ENCODE results near the gene TMEM184B.
"Not testable (repeated sequence)": the region's sequence is repeated elsewhere in the genome, so short reads cannot be mapped to it uniquely, and the experiment has no call there.

TMEM184B gene

GRCh38 chr22:38177926-38178604, 94.7 kb downstream of the TMEM184B start:
- Mint-ChIP-seq H3K36me3 (peaks cover 12% of the 10 kb centered on the region), H3K27ac (peak overlapping the region; percentile 49), H3K4me1 (peaks cover 86% of the 10 kb centered on the region), H3K9me3 (no peaks in the 10 kb centered on the region), H3K4me3 (no peak overlapping the region), H3K27me3 (no peaks in the 10 kb centered on the region)
- DNase-seq, result no peak
- CTCF ChIA-PET, result interaction anchor here (1.2 kb wide), 1 partner anchor 64 kb away, joined by 4 read pairs; no protein-coding TSS in a partner anchor

GRCh38 chr22:38177571-38177925, 95.3 kb downstream of the TMEM184B start:
- DNase-seq, H3K4me3 Mint-ChIP-seq, H3K27me3 Mint-ChIP-seq, H3K27ac Mint-ChIP-seq, H3K9me3 Mint-ChIP-seq: not testable (repeated sequence)
- Mint-ChIP-seq H3K4me1 (peaks cover 87% of the 10 kb centered on the region), H3K36me3 (peaks cover 12% of the 10 kb centered on the region)
- CTCF ChIA-PET, result interaction anchor here (1.2 kb wide), 1 partner anchor 63 kb away, joined by 4 read pairs; no protein-coding TSS in a partner anchor

- Mint-ChIP-seq H3K36me3 (peaks cover 12% of the 10 kb centered on the region), H3K4me1 (peaks cover 87% of the 10 kb centered on the region), H3K27ac (peak overlapping the region; percentile 64), H3K4me3 (no peak overlapping the region), H3K27me3 (no peaks in the 10 kb centered on the region), H3K9me3 (no peaks in the 10 kb centered on the region)
- CTCF ChIA-PET, result interaction anchor here (1.2 to 1.7 kb wide), 3 partner anchors 24 to 63 kb away, joined by 4 to 5 read pairs (median 4); no protein-coding TSS in a partner anchor
- no peak for DNase-seq
These were observed 95.8 kb downstream of the TMEM184B start for GRCh38 chr22:38177044-38177443.

GRCh38 chr22:38176170-38176741, 96.6 kb downstream of the TMEM184B start:
- Mint-ChIP-seq H3K36me3 (peaks cover 12% of the 10 kb centered on the region), H3K4me3 (no peak overlapping the region), H3K27me3 (no peaks in the 10 kb centered on the region), H3K4me1 (peaks cover 82% of the 10 kb centered on the region), H3K9me3 (no peaks in the 10 kb centered on the region), H3K27ac (peak overlapping the region; percentile 64)
- peak; percentile 57 for DNase-seq
- CTCF ChIA-PET, result interaction anchor here (1.2 to 1.7 kb wide), 2 partner anchors 25 to 62 kb away, joined by 4 to 5 read pairs; no protein-coding TSS in a partner anchor

- peaks cover 76% of the 10 kb centered on the region for H3K4me1 Mint-ChIP-seq
- no peaks in the 10 kb centered on the region for H3K9me3 Mint-ChIP-seq
- no peak for DNase-seq
- no peak overlapping the region for H3K4me3 Mint-ChIP-seq
- no peaks in the 10 kb centered on the region for H3K27me3 Mint-ChIP-seq
- H3K36me3 Mint-ChIP-seq, result peaks cover 12% of the 10 kb centered on the region
- CTCF ChIA-PET, result interaction anchor here (1.2 to 1.7 kb wide), 2 partner anchors 26 to 61 kb away, joined by 4 to 5 read pairs; no protein-coding TSS in a partner anchor
- peak overlapping the region; percentile 64 for H3K27ac Mint-ChIP-seq
These were observed 97.3 kb downstream of the TMEM184B start for GRCh38 chr22:38175206-38176118.

GRCh38 chr22:38174626-38175025, 98.2 kb downstream of the TMEM184B start:
- CTCF ChIA-PET, result no interaction called here
- Mint-ChIP-seq H3K4me1 (peaks cover 68% of the 10 kb centered on the region), H3K36me3 (peaks cover 10% of the 10 kb centered on the region), H3K4me3 (no peak overlapping the region), H3K27ac (peak overlapping the region; percentile 79), H3K9me3 (no peaks in the 10 kb centered on the region), H3K27me3 (no peaks in the 10 kb centered on the region)
- DNase-seq, result no peak

GRCh38 chr22:38173641-38173906, 99.2 kb downstream of the TMEM184B start:
- Mint-ChIP-seq H3K4me1 (peaks cover 59% of the 10 kb centered on the region), H3K27ac (no peak overlapping the region), H3K36me3 (peaks cover 7% of the 10 kb centered on the region), H3K27me3 (no peaks in the 10 kb centered on the region), H3K4me3 (no peak overlapping the region), H3K9me3 (no peaks in the 10 kb centered on the region)
- DNase-seq, result no peak
- CTCF ChIA-PET, result no interaction called here

GRCh38 chr22:38172832-38173640, 99.8 kb downstream of the TMEM184B start:
- Mint-ChIP-seq H3K4me3 (no peak overlapping the region), H3K4me1 (peaks cover 54% of the 10 kb centered on the region), H3K27me3 (no peaks in the 10 kb centered on the region), H3K9me3 (no peaks in the 10 kb centered on the region), H3K36me3 (peaks cover 8% of the 10 kb centered on the region), H3K27ac (peak overlapping the region; percentile 58)
- CTCF ChIA-PET, result no interaction called here
- peak; percentile 31 for DNase-seq

- Mint-ChIP-seq H3K4me1 (peaks cover 45% of the 10 kb centered on the region), H3K9me3 (no peaks in the 10 kb centered on the region), H3K4me3 (no peak overlapping the region), H3K27ac (no peak overlapping the region), H3K36me3 (peaks cover 10% of the 10 kb centered on the region), H3K27me3 (no peaks in the 10 kb centered on the region)
- CTCF ChIA-PET, result no interaction called here
- DNase-seq, result no peak
These were observed 100.6 kb downstream of the TMEM184B start for GRCh38 chr22:38171927-38172831.

- CTCF ChIA-PET, result interaction anchor here (0.6 kb wide), 1 partner anchor 325 kb away, joined by 3 read pairs; no protein-coding TSS in a partner anchor
- Mint-ChIP-seq H3K36me3 (peaks cover 18% of the 10 kb centered on the region), H3K27ac (no peak overlapping the region), H3K27me3 (no peaks in the 10 kb centered on the region), H3K9me3 (no peaks in the 10 kb centered on the region), H3K4me1 (peaks cover 38% of the 10 kb centered on the region), H3K4me3 (no peak overlapping the region)
- no peak for DNase-seq
These were observed 102.3 kb downstream of the TMEM184B start for GRCh38 chr22:38170469-38170868.
